Peyer's patch (tissue), 4 donors: Measurements from ENCODE around the gene LRP5. TPM values are rescaled to one million over a fixed set of nuclear protein-coding genes. Genes with fewer than 3 reads are reported as not detected.

Experiments
- DNase-seq, 3 donors: peaks; one replicate each; pipeline ENCODE4 v3.0.0-alpha.2; 2017 to 2019
- H3K27ac ChIP-seq, 4 donors: fragments of 200-600 bp; sonication (generic); one replicate each; pipeline ENCODE4 v1.5.1; 2016 to 2019
- H3K27me3 ChIP-seq, 2 donors: fragments of 200-600 bp; sonication (generic); one replicate each; pipeline ENCODE4 v1.5.1; 2019
- H3K36me3 ChIP-seq, 3 donors: fragments of 200-600 bp; sonication (generic); one replicate each; pipeline ENCODE4 v1.5.1; 2016 to 2019
- H3K4me1 ChIP-seq, 4 donors: fragments of 200-600 bp; sonication (generic); one replicate each; pipeline ENCODE4 v1.5.1; 2016 to 2019
- H3K4me3 ChIP-seq, 4 donors: fragments of 200-600 bp; sonication (generic); 1 replicate in 3 of 4; 2 replicates in 1 of 4; pipeline ENCODE4 v1.5.1; 2016 to 2019; ENCODE audit warnings: mild to moderate bottlenecking in 1 of 4
- H3K9me3 ChIP-seq, 4 donors: fragments of 200-600 bp; sonication (generic); one replicate each; pipeline ENCODE4 v1.5.1; 2016 to 2019; ENCODE audit warnings: mild to moderate bottlenecking in 1 of 4
- POLR2A ChIP-seq, 2 donors: fragments of 450-650 bp; IDR thresholded peaks; one replicate each; pipeline ENCODE4 v1.5.1; 2017; ENCODE audit warnings: antibody characterized with exemption in 2 of 2, mild to moderate bottlenecking in 2 of 2, moderate library complexity in 2 of 2
- total RNA-seq, 4 donors: library from RNA; depleted of rRNA; stranded (reverse); fragments of >200 nt; gene quantifications; one replicate each; pipeline ENCODE4 v1.1.0, GENCODE V29; 2016
- TF ChIP-seq, protein P1 (sequence below), 6 experiments: fragments of 450-650 bp in 4 of 6; fragments of 200-600 bp in 2 of 6; sonication (generic) in 1 of 6; IDR thresholded peaks; one replicate each; pipeline ENCODE4 v1.5.1; 2017 to 2019; ENCODE audit warnings: antibody characterized with exemption in 6 of 6, mild to moderate bottlenecking in 3 of 6, moderate library complexity in 1 of 6

LRP5 gene
- total RNA-seq, 4 donors from 2014 or later, result 149 to 196 (median 168) TPM

DNA sequence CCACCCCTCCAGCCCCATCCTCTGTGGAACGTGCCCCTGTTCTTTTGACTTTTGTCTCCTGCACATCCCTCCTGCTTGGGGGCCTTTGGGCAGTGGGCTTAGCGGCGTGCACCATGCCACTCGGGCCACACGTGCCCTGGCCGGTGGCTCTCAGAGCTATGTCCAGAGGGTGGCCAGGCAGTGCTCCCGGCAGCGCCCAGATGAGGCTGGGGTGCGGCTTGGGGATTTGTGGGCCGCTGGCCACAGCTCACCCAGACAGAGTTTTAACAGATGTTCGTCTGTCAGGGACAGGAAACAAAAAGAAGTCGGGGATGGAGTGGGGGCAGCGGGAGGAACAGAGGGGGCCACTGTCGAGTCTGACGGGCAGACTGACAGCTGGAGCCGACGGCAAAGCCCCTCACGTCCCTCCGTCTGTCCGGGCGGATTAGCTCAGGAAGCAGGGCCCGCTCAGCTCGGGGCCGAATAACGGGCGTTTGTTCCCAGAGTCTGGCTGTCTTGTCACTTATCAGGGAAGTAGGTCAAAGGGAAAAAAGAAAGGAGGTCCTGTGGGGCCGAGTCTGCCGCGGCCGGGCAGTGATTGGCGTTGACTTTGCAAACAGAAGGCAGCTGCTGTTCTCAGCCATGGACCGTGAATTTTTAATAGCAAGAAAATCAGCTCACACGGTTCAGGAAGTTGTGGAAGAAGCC, 61.6 kb downstream of the LRP5 start:
- peak overlapping the region in 2 of 4 donors; percentile 14 for H3K4me3 ChIP-seq
- no peaks in the 10 kb centered on the region for H3K27me3 ChIP-seq
- peaks cover 7 to 60% (median 15%) of the 10 kb centered on the region in 4 donors for H3K4me1 ChIP-seq
- no peaks in the 10 kb centered on the region for H3K9me3 ChIP-seq
- DNase-seq, result peak in 1 of 3 donors; percentile 55
- no peak for TF ChIP-seq POLR2A (IDR thresholded peaks at IDR 0.05)
- TF ChIP-seq, protein P1, sequence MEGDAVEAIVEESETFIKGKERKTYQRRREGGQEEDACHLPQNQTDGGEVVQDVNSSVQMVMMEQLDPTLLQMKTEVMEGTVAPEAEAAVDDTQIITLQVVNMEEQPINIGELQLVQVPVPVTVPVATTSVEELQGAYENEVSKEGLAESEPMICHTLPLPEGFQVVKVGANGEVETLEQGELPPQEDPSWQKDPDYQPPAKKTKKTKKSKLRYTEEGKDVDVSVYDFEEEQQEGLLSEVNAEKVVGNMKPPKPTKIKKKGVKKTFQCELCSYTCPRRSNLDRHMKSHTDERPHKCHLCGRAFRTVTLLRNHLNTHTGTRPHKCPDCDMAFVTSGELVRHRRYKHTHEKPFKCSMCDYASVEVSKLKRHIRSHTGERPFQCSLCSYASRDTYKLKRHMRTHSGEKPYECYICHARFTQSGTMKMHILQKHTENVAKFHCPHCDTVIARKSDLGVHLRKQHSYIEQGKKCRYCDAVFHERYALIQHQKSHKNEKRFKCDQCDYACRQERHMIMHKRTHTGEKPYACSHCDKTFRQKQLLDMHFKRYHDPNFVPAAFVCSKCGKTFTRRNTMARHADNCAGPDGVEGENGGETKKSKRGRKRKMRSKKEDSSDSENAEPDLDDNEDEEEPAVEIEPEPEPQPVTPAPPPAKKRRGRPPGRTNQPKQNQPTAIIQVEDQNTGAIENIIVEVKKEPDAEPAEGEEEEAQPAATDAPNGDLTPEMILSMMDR (IDR thresholded peaks at IDR 0.05), result no peak
- H3K27ac ChIP-seq, result peak overlapping the region; percentile 53 to 83 (median 65)
- H3K36me3 ChIP-seq, result peaks cover 0 to 12% (median 0%) of the 10 kb centered on the region in 3 donors

DNA sequence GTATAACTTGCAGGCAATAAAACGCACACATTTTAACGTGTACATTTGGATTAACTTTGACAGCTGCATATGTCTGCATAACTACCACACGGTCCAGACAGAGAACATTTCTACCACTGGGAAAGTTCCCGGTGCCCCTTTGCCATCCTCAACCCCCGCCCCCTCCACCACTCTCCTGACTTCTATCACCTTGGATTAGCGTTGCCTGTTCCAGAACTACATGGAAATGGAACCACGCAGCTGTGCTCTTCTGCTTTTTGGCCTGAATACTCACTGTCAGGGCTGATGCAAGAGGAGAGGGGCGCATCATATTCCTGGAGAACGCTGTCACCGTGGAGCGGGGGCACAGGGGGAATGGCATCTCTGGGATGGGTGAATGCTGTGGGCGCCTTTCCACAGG, 62.1 kb downstream of the LRP5 start:
- DNase-seq, result no peak
- peak overlapping the region in 3 of 4 donors; percentile 57 to 83 (median 73) for H3K27ac ChIP-seq
- H3K4me1 ChIP-seq, result peaks cover 11 to 65% (median 16%) of the 10 kb centered on the region in 4 donors
- TF ChIP-seq, protein P1 (IDR thresholded peaks at IDR 0.05), result no peak
- no peak for TF ChIP-seq POLR2A (IDR thresholded peaks at IDR 0.05)
- no peaks in the 10 kb centered on the region for H3K9me3 ChIP-seq
- no peaks in the 10 kb centered on the region for H3K27me3 ChIP-seq
- no peak overlapping the region for H3K4me3 ChIP-seq
- H3K36me3 ChIP-seq, result peaks cover 0 to 10% (median 0%) of the 10 kb centered on the region in 3 donors

GRCh38 chr11:68375337-68375736, 62.9 kb downstream of the LRP5 start:
- Histone ChIP-seq H3K4me1 (peaks cover 12 to 68% (median 19%) of the 10 kb centered on the region in 4 donors), H3K9me3 (no peaks in the 10 kb centered on the region), H3K27me3 (no peaks in the 10 kb centered on the region), H3K27ac (no peak overlapping the region), H3K36me3 (peaks cover 0 to 7% (median 0%) of the 10 kb centered on the region in 3 donors), H3K4me3 (no peak overlapping the region)
- TF ChIP-seq, protein P1 (IDR thresholded peaks at IDR 0.05), result no peak
- no peak for TF ChIP-seq POLR2A (IDR thresholded peaks at IDR 0.05)
- no peak for DNase-seq

GRCh38 chr11:68375766-68376165, 63.4 kb downstream of the LRP5 start:
- Histone ChIP-seq H3K4me1 (peaks cover 13 to 68% (median 22%) of the 10 kb centered on the region in 4 donors), H3K4me3 (no peak overlapping the region), H3K9me3 (no peaks in the 10 kb centered on the region), H3K36me3 (peaks cover 0 to 7% (median 0%) of the 10 kb centered on the region in 3 donors), H3K27me3 (no peaks in the 10 kb centered on the region), H3K27ac (no peak overlapping the region)
- DNase-seq, result no peak
- TF ChIP-seq, protein P1 (IDR thresholded peaks at IDR 0.05), result no peak
- TF ChIP-seq POLR2A (IDR thresholded peaks at IDR 0.05), result no peak

DNA sequence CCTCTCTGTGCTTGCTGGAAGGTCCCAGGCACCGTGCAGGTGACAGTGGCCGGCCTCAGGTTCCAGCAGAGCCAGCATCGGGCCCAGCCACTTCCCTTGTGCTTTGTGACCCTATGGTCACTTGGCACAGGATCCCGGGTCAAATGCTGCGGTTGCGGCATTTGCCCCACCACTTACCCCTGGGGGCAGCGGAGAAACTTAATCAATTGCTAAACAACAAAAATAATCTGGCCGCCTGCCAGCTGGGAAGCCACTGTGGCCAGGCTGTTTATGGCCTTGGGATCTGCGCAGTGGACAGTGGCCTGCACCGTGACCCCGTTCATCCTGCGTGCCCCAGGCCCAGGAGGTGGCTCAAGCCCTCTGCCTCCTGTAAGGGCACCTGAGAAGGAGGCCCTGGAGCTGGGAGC, 65.0 kb downstream of the LRP5 start:
- H3K4me1 ChIP-seq, result peaks cover 17 to 64% (median 19%) of the 10 kb centered on the region in 4 donors
- no peak for DNase-seq
- H3K27ac ChIP-seq, result no peak overlapping the region
- peaks cover 0 to 7% (median 0%) of the 10 kb centered on the region in 3 donors for H3K36me3 ChIP-seq
- no peaks in the 10 kb centered on the region for H3K27me3 ChIP-seq
- no peaks in the 10 kb centered on the region for H3K9me3 ChIP-seq
- H3K4me3 ChIP-seq, result no peak overlapping the region
- no peak for TF ChIP-seq POLR2A (IDR thresholded peaks at IDR 0.05)
- TF ChIP-seq, protein P1 (IDR thresholded peaks at IDR 0.05), result no peak
